HFFc6 (cell line): ENCODE data around the gene TBC1D2B. TPM values are rescaled to one million over a fixed set of nuclear protein-coding genes. Genes with fewer than 3 reads are reported as not detected.
"Not testable (repeated sequence)": the region's sequence is repeated elsewhere in the genome, so short reads cannot be mapped to it uniquely, and the experiment has no call there.

Experiments
- DNase-seq: peaks from one replicate; pipeline ENCODE4 v3.0.0-alpha.2; 2018
- H3K27ac Mint-ChIP-seq: 2 replicates; pipeline ENCODE4 v1.8.0; 2020; ENCODE audit warnings: mild to moderate bottlenecking, mixed read lengths
- H3K27me3 Mint-ChIP-seq: 2 replicates; pipeline ENCODE4 v1.8.0; 2021; ENCODE audit warnings: mild to moderate bottlenecking, moderate library complexity, mixed read lengths; ENCODE audit not compliant: insufficient read depth
- H3K36me3 Mint-ChIP-seq: 2 replicates; pipeline ENCODE4 v1.8.0; 2021; ENCODE audit warnings: low read depth, mixed read lengths
- H3K4me1 Mint-ChIP-seq: 2 replicates; pipeline ENCODE4 v1.8.0; 2020; ENCODE audit warnings: low read depth, mixed read lengths
- H3K4me3 Mint-ChIP-seq: 2 replicates; pipeline ENCODE4 v1.8.0; 2020; ENCODE audit warnings: mild to moderate bottlenecking, moderate library complexity, mixed read lengths
- H3K9me3 Mint-ChIP-seq: 2 replicates; pipeline ENCODE4 v1.8.0; 2020; ENCODE audit warnings: mild to moderate bottlenecking, mixed read lengths
- CTCF ChIP-seq: fragments of 200-600 bp; sonication (generic); IDR thresholded peaks from 2 replicates; pipeline ENCODE4 v1.5.0; 2021; ENCODE audit warnings: antibody characterized with exemption, mild to moderate bottlenecking
- total RNA-seq, 6 experiments: library from RNA; stranded (reverse); fragmentation: NEBNext Ultra II Directional; extraction: Animal tissue kit (Norgen Biotek cat#: 25700); gene quantifications; 2 replicates in 1 of 6; 3 replicates in 5 of 6; pipeline ENCODE4 v1.2.3, GENCODE V29; 2021

The TBC1D2B gene
- total RNA-seq, 6 experiments from 2014 or later: 34.1 to 42.5 (median 38.0) TPM

GRCh38 chr15:77967798-77968197 lies 109.7 kb downstream of the TBC1D2B start:
- TF ChIP-seq CTCF: no peak
- Mint-ChIP-seq H3K36me3 (no peaks in the 10 kb centered on the region), H3K4me1 (no peaks in the 10 kb centered on the region), H3K9me3 (peaks cover 5% of the 10 kb centered on the region; the same call in 1 of the 2 replicates), H3K27me3 (peaks cover 13% of the 10 kb centered on the region), H3K27ac (no peak overlapping the region), H3K4me3 (no peak overlapping the region)
- DNase-seq: no peak

GRCh38 chr15:77967235-77967615 lies 110.3 kb downstream of the TBC1D2B start:
- H3K27me3 Mint-ChIP-seq: peaks cover 13% of the 10 kb centered on the region
- not testable (repeated sequence) for DNase-seq, H3K4me3 Mint-ChIP-seq, H3K9me3 Mint-ChIP-seq, H3K27ac Mint-ChIP-seq, H3K36me3 Mint-ChIP-seq, H3K4me1 Mint-ChIP-seq

GRCh38 chr15:77966540-77967234 lies 110.8 kb downstream of the TBC1D2B start:
- Mint-ChIP-seq H3K4me1 (no peaks in the 10 kb centered on the region), H3K4me3 (no peak overlapping the region), H3K36me3 (no peaks in the 10 kb centered on the region), H3K27ac (no peak overlapping the region), H3K27me3 (peaks cover 13% of the 10 kb centered on the region), H3K9me3 (peaks cover 5% of the 10 kb centered on the region; the same call in 1 of the 2 replicates)
- TF ChIP-seq CTCF: peak; percentile 93
- DNase-seq: peak; percentile 49

- no peak for TF ChIP-seq CTCF
- H3K36me3 Mint-ChIP-seq: no peaks in the 10 kb centered on the region
- peaks cover 4% of the 10 kb centered on the region; the same call in 1 of the 2 replicates for H3K9me3 Mint-ChIP-seq
- no peak for DNase-seq
- no peak overlapping the region for H3K4me3 Mint-ChIP-seq
- H3K27me3 Mint-ChIP-seq: peaks cover 15% of the 10 kb centered on the region
- H3K4me1 Mint-ChIP-seq: peaks cover 7% of the 10 kb centered on the region
- no peak overlapping the region for H3K27ac Mint-ChIP-seq
These were observed 113.3 kb downstream of the TBC1D2B start for GRCh38 chr15:77964193-77964592.

GRCh38 chr15:77959432-77959879 lies 118.1 kb downstream of the TBC1D2B start:
- Mint-ChIP-seq H3K4me1 (peaks cover 7% of the 10 kb centered on the region), H3K36me3 (no peaks in the 10 kb centered on the region), H3K4me3 (peak overlapping the region; percentile 71), H3K27ac (no peak overlapping the region), H3K9me3 (no peaks in the 10 kb centered on the region), H3K27me3 (peaks cover 34% of the 10 kb centered on the region)
- peak; percentile 37 for DNase-seq
- peak; percentile 96 for TF ChIP-seq CTCF

- H3K4me1 Mint-ChIP-seq, H3K27ac Mint-ChIP-seq, DNase-seq, H3K9me3 Mint-ChIP-seq, H3K4me3 Mint-ChIP-seq, H3K36me3 Mint-ChIP-seq: not testable (repeated sequence)
- peaks cover 33% of the 10 kb centered on the region for H3K27me3 Mint-ChIP-seq
These were observed 118.6 kb downstream of the TBC1D2B start for GRCh38 chr15:77958716-77959431.

- DNase-seq, H3K36me3 Mint-ChIP-seq, H3K9me3 Mint-ChIP-seq, H3K27ac Mint-ChIP-seq, H3K4me3 Mint-ChIP-seq, H3K4me1 Mint-ChIP-seq: not testable (repeated sequence)
- H3K27me3 Mint-ChIP-seq: peaks cover 27% of the 10 kb centered on the region
These were observed 119.5 kb downstream of the TBC1D2B start for GRCh38 chr15:77958021-77958420.

- H3K9me3 Mint-ChIP-seq, H3K4me3 Mint-ChIP-seq, DNase-seq, H3K27ac Mint-ChIP-seq, H3K36me3 Mint-ChIP-seq, H3K4me1 Mint-ChIP-seq: not testable (repeated sequence)
- H3K27me3 Mint-ChIP-seq: peaks cover 23% of the 10 kb centered on the region
These were observed 123.6 kb downstream of the TBC1D2B start for GRCh38 chr15:77953926-77954325.
